ENCODE measurements around the gene AKR7A3. TPM values are rescaled to one million over a fixed set of nuclear protein-coding genes. Genes with fewer than 3 reads are reported as not detected.
"Not testable (repeated sequence)": the region's sequence is repeated elsewhere in the genome, so short reads cannot be mapped to it uniquely, and the experiment has no call there.

Gene AKR7A3
- total RNA-seq (2021; ENCODE audit: unreplicated experiment) (1.4 TPM), Bru-seq, nascent RNA (percentile 53 among the genes with signal in this experiment), BruChase-seq, experiment 1, labeled RNA remaining after a 2-hour chase (percentile 55 among the genes with signal in this experiment), BruChase-seq, experiment 2, labeled RNA remaining after a 6-hour chase (percentile 53 among the genes with signal in this experiment)
- 0.47 TPM for polyA plus RNA-seq (2012; ENCODE audit: insufficient read length)
- long read RNA-seq, partial matches to known transcripts = 0 of 1 reads
- long read RNA-seq, other reads (novel, unspliced or antisense) = 1 of 1 reads

GRCh38 chr1:19288324-19289241 is at the start of gene AKR7A3:
TSS of gene AKR7A3 (minus strand) at chr1:19288770. CDS start at chr1:19288709, 61 bp downstream.
- peak; percentile 92 for ATAC-seq
- DNase-seq (ENCODE audit: low read depth, low spot score) = not testable (repeated sequence)

GRCh38 chr1:19338323-19338762 is 49.8 kb upstream of the AKR7A3 start:
- ATAC-seq (no peak), DNase-seq (ENCODE audit: low read depth, low spot score) (no peak)
- H3K27ac ChIP-seq (ENCODE audit: low read length) = no peak overlapping the region
- POLR2A ChIA-PET = no interaction called here
- H3K4me3 ChIP-seq (ENCODE audit: low read depth in 2 of 2, low read length in 2 of 2) = no peak overlapping the region
- TF ChIP-seq SIN3A (IDR thresholded peaks at IDR 0.05; ENCODE audit: borderline replicate concordance, insufficient read depth, low read depth, low read length) (no peak), REST (IDR thresholded peaks at IDR 0.05; ENCODE audit: insufficient read depth in 1 of 2, low read depth in 2 of 2, low read length in 1 of 2) (no peak), POLR2AphosphoS5 (IDR thresholded peaks at IDR 0.05; ENCODE audit: low read depth, low read length) (no peak), CTCF (IDR thresholded peaks at IDR 0.05) (no peak), TCF7L2 (IDR thresholded peaks at IDR 0.05; ENCODE audit: low read depth, low read length) (no peak)
- in situ Hi-C loops (cut with HindIII; ENCODE audit: low pct_unique_long_range_greater_than_20kb, low sequenced_read_pairs) (no loop called here), intact Hi-C loops (cut with micrococcal nuclease; ENCODE audit: unreplicated experiment) (no loop called here)
- H3K4me1 ChIP-seq (ENCODE audit: control insufficient read depth, insufficient read depth, low read length) = no peaks in the 10 kb centered on the region
- CTCF ChIA-PET = no interaction called here
- no peaks in the 10 kb centered on the region for H3K9me3 ChIP-seq (ENCODE audit: control insufficient read depth, insufficient read depth, low read depth, low read length)
- BruUV-seq (replicated peaks) = no TSS peak
- no peaks in the 10 kb centered on the region for H3K27me3 ChIP-seq (ENCODE audit: control insufficient read depth, insufficient read depth, low read length)
- H3K36me3 ChIP-seq (ENCODE audit: control insufficient read depth, insufficient read depth, low read length) = peaks cover 5% of the 10 kb centered on the region; the same call in 1 of the 2 replicates

More at GRCh38 chr1:19288324-19289241, at the start of gene AKR7A3:
- Histone ChIP-seq H3K27ac (ENCODE audit: low read length) (peak within 1 kb of the TSS; percentile 40; the same call in 1 of the 2 replicates), H3K4me3 (ENCODE audit: low read depth in 2 of 2, low read length in 2 of 2) (peak within 1 kb of the TSS; percentile 39 to 60)
- H3K36me3 ChIP-seq (ENCODE audit: control insufficient read depth, insufficient read depth, low read length); BruUV-seq (replicated peaks); H3K9me3 ChIP-seq (ENCODE audit: control insufficient read depth, insufficient read depth, low read depth, low read length); in situ Hi-C loops (cut with HindIII; ENCODE audit: low pct_unique_long_range_greater_than_20kb, low sequenced_read_pairs); POLR2A ChIA-PET; intact Hi-C loops (cut with micrococcal nuclease; ENCODE audit: unreplicated experiment); H3K4me1 ChIP-seq (ENCODE audit: control insufficient read depth, insufficient read depth, low read length); H3K27me3 ChIP-seq (ENCODE audit: control insufficient read depth, insufficient read depth, low read length); CTCF ChIA-PET: not testable (repeated sequence)
